Activated CD8-positive, alpha-beta memory T cell treated with anti-CD3 and anti-CD28 coated beads for 1 hour (primary cell): ENCODE data around the gene DHRS12.

ENCODE experiments used
- DNase-seq, 2 donors: peaks; one replicate each; pipeline ENCODE4 v3.0.0-alpha.2; 2020; ENCODE audit warnings: low read depth in 1 of 2; ENCODE audit errors: extremely low read depth in 1 of 2

DHRS12 gene

GRCh38 chr13:51730927-51731326 is 73.0 kb downstream of the DHRS12 start:
- DNase-seq = no peak

- DNase-seq = no peak
Measured at GRCh38 chr13:51729866-51730553, 74.0 kb downstream of the DHRS12 start.

- no peak for DNase-seq
Measured at GRCh38 chr13:51728972-51729371, 75.0 kb downstream of the DHRS12 start.

GRCh38 chr13:51728275-51728673 is 75.7 kb downstream of the DHRS12 start:
- no peak for DNase-seq

GRCh38 chr13:51727634-51728274 is 76.2 kb downstream of the DHRS12 start:
- DNase-seq = no peak

- no peak for DNase-seq
Measured at GRCh38 chr13:51726446-51727193, 77.3 kb downstream of the DHRS12 start.

GRCh38 chr13:51724721-51725120 is 79.2 kb downstream of the DHRS12 start:
- DNase-seq = no peak

- no peak for DNase-seq
Measured at GRCh38 chr13:51723529-51723928, 80.4 kb downstream of the DHRS12 start.

GRCh38 chr13:51721496-51721895 is 82.5 kb downstream of the DHRS12 start:
- DNase-seq = no peak

GRCh38 chr13:51719394-51719793 is 84.6 kb downstream of the DHRS12 start:
- DNase-seq = no peak
